HG02623 (cell line): ENCODE data around the gene PTPRA.

Experiments used
- ATAC-seq: cut with Tn5 transposase; IDR thresholded peaks from one replicate; pipeline ENCODE4 v1.9.1; 2021; ENCODE audit warnings: moderate library complexity; ENCODE audit not compliant: unreplicated experiment

PTPRA gene

DNA sequence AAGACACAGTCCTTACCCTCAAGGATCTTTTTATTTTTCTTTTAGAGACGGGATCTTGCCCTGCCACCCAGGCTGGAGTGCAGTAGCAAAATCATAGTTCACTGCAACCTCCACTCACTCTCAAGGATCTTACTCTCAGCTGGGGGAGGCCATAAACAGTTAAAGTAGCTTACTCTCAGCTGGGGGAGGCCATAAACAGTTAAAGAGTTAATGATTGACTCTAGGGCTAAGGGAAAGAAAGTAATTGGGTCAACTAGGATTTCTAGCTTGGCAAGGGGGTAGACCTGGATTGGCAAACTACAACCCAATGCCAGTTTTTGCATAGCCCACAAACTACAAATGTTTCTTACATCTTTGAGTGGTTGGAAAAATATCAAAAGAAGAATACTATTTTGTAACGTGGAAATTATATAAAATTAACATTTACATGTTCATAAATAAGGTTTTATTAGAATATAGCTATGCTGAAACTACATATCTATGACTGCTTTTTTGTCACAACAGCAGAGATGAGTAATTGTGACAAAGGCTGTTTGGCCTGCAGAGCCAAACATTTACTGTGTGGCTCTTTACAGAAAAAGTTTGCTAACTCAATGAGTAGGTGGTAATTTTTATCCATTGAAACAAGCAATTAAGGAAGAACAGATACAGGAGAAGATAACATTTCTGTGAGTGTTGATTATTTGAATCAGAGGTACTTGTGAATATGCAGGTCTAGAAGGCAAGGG, 46.4 kb downstream of the PTPRA start:
- no peak for ATAC-seq

DNA sequence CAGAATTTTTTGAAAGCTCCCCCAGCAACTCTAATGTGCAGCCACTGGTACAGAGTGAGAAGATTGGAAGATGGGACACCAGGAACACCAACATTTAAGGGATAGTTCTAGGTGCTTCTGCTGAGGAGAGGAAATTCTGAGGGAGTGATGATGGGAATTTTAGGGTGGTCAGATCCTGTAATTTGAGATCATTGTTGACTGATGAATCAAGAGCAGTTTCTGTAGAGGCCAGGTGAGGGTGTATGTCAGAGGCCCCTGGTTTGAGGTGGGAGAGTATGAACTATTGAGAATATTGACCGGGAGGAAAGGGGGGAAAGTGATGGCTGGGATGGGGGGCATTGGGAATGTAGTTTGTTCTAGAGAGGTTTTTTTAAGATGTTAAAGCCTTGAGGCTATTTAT, 47.2 kb downstream of the PTPRA start:
- no peak for ATAC-seq

DNA sequence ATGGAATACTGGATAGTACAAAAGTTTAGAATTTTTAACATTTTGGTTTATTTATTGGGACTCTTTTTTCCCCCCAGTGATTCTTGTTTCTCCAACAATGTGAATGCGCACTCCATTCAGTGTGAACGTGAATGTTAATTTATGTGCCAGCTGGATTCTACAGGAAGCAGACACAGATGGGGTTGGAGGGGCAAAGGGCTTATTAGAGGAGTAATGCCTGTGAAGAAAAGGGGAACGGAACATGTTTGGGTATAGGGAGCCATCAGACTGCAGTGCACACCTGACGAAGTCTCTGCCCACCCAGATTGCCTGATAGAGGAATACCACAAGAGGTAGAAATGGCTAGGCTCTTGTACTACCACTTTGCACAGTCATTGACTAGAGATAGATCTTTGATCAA, 48.2 kb downstream of the PTPRA start:
- ATAC-seq: no peak

DNA sequence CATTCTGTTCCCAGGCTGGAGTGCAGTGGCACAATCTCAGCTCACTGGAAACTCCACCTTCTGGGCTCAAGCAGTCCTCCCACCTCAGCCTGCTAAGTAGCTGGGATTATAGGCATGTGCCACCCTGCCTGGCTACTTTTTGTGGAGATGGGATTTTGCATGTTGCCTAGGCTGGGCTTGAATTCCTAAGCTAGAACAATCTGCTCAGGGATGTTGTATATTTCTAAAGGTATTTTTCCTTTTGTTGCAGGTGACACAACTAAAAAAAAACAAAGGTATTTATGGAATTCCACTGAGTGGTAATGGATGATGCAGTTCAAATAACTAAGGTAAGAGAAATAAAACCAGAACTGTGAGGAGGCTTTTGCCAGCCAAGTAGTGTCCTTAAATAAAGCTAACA, 49.7 kb downstream of the PTPRA start:
- no peak for ATAC-seq

DNA sequence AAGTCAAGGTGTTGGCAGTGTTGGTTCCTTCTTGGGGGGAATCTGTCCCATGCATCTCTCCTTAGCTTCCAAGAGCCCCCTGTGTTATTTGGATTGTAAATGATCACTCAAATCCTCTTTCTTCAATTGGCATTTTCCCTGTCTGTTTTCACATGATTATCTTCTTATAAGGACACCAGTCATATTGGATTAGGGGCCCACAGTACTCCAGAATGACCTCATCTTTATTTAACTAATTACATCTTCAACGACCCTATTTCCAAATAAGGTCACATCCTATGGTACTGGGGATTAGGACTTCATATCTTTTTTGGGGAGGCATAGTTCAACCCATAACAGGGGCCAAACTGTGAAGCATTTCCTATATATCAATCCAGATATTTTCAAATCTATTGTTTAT, 57.3 kb downstream of the PTPRA start:
- ATAC-seq: no peak

DNA sequence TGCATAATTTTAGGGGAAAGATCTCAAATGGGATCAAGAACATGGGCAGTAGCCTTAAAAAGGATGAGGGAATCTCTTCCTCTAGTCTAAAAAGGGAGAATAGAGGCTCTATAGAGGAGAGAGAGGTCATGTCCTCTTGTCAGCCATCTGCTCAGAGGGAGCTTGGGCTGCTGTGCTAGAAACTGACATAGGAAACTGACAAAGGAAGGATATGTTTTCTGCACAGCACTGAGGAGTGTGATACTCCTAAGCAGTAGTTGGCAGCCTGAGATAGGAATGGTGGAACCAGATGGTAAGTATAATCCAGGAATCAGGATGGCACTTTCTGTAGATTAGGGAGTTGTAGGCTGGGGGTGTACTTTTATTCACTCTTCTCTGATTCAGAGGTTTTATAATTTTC, 59.2 kb downstream of the PTPRA start:
- ATAC-seq: no peak

DNA sequence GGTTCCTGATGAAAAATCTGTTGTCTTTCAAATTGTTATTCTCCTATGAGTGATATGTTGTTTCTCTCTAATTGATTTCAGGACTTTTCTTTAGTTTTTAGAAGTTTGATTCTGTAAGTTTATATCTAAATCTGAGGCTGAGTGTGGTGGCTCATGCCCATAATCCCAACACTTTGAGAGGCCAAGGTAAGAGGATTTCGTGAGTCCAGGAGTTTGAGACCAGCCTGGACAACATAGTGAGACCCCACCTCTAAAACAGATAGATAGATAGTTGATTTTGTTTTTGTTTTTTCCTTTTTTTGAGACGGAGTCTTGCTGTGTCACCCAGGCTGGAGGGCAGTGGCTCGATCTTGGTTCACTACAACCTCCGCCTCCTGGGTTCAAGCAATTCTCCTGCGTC, 64.6 kb downstream of the PTPRA start:
- ATAC-seq: no peak

DNA sequence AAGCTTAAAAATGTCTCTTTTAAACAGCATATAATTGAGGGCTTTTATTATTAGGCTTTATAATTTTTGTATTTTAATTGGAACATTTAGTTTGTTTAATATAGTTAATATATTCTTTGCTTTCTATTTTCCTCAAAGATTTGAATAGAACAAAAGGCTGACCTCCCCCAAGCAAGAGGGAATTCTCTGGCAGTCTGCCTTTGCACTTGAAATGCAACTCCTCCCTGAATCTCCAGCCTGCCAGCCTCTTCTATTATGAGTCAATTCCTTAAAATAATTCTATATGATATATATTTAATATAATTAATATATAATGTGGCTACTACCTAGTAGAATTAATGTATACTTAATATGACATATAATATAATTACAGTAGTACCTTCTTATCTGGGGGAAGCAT, 69.2 kb downstream of the PTPRA start:
- no peak for ATAC-seq

DNA sequence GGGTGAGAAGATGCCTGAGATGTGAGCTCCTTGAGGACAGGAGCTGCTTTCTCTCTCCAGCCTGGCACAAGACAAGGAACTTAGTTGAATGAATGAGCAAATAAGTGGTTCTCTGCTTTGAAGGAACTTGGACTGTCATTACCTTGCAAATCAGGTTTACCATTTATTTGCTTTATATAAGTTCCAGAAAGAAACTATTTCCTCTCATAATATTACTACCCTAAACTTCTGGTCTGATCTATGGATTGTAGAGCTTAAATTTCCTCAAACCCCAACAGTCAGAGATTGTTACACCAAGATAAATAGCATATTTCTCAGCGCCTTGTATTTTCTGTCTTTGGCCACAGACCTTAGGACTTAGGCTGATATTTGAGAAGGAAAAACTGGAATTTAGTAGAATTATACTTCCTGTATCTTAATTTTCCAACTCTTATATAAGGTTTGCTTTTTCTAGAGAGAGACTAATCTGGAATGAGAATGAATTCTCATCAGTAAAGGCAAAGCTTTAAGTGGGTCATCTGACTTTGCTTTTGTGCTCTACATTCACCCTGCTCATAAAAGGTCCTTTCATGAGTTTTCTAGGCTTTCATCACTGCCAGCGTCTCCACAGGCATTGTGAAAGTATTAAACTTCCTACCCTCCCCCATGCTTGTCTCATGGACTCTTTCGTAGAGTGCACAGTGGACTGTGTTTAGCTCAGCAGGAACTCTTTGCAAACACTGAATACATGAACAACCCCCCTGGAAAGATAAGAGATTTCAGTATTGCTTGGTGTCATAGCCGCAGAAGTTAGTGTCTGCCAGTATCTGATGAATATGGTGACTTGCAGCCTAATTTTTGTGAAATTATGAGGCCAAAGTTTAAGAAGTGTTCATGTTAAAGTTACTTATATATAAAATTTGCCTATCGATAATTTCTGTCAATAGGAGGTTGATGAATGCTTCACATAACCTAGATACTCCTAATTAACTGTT, 74.0 kb downstream of the PTPRA start:
- ATAC-seq: no peak

DNA sequence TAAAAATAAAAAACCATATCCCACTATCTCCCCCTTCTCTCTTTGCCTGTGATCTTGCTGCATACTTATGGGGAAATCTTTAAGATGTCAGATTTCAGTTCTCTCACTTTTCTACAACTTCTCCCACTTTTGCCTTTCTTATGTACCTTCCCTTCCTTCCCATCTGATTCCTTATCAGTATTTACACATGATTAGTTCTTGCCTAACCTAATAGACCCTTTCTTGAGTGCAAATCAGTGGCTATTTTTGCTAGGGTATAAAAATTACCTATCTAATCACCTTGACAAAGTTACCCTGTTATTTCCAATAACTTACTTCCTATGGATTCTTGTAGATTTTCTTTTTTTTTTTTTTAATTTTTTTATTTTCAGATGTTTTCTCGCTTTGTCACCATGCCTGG, 75.7 kb downstream of the PTPRA start:
- no peak for ATAC-seq

DNA sequence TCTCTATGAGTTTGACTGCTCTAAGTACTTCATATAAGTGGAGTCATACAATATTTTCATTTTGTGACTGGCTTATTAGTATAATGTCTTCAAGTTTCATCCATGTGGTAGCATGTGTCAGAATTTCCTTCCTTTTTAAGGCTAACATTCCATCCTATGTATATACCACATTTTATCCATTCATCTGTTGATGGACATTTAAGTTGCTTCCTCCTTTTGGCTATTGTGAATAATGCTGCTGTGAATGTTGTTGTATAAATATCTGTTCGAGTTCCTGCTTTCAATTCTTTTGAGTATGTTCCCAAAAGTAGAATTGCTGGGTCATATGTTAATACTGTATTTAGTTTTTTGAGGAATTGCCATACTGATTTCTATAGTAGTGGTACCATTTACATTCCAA, 79.5 kb downstream of the PTPRA start:
- ATAC-seq: no peak

DNA sequence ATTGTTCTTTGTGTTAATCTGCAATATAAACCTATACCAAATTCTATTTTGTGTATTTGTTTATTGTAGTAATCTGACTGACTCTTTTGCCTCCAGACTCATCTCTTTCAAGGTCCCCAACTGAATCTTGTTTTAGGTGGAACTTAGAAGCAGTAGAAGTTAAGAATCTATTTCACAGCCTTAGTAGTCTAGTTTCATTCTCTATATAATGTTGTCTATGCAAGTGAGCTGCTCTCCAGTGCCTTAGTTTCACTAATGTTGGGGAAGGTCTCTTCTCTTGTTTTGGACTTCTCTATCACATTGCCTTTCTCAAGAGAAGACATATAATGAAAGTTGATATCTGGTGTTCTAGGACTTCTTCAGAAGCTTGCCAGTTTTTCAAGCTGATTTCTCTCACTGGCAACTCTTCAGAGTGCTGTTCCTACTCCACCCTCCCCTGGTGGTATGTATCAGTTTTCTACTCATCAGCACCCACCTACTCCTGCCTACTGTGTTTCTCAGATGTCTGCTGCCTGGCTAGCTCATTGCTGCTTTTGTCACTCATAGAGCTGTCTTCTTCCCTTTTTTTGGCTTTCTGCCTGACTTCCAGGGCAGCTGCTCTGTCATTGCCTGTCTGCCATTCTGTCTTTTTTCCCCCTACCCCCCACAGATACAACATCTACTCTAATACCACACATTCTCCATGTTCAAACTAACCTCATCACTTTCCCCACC, 82.1 kb downstream of the PTPRA start:
- ATAC-seq: no peak

DNA sequence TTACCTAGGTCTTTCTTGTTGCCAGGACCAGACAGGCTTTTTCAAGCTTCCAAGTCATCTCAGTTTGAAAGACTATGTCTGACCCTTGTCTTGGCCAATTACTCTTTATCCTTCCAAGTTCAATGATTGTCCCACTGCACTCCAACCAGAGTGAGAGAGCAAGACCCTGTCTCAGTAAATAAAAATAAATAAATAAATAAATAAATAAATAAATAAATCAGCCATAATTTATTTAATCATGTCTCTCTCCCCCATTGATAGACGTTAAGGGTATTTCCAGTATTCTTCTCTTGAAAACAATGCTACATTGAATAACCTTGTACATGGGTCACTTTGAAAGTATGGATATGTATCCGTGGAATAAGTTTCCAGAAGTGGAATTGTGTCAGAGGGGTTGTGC, 83.2 kb downstream of the PTPRA start:
- ATAC-seq: no peak

DNA sequence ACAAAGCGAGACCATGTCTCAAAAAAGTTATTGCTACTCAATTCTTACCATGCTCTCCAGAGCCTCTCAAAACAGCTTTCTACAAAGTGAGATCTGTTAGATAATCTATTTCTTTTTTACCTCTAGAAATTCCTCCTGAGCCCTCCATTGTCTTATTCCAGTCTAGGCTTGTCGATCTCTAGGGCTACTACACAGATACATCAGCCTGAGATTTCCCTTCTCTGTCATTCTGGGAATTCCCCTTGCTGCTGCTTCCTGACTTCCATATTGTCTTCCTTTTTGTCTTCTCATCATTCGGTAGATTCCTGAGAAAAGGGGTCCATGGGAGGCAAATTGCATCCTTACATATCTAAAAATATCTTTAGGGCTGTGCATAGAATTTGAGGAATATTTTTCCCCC, 94.6 kb downstream of the PTPRA start:
- ATAC-seq: no peak

DNA sequence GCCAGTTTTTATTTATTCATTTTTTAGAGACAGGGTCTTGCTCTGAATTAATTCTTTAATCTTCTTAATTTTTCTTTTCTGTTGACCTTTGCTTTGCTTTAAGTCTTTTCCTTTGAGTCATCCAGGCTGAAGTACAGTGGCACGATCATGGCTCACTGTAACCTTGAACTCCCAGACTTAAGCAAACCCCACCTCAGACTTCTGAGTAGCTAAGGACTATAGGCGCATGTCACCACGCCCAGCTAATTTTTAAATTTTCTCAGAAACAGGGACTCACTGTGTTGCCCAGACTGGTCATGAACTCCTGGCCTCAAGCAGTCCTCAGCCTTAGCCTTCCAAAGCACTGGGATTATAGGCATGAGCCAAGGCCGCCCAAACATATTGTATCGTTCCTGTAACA, 98.8 kb downstream of the PTPRA start:
- ATAC-seq: no peak

DNA sequence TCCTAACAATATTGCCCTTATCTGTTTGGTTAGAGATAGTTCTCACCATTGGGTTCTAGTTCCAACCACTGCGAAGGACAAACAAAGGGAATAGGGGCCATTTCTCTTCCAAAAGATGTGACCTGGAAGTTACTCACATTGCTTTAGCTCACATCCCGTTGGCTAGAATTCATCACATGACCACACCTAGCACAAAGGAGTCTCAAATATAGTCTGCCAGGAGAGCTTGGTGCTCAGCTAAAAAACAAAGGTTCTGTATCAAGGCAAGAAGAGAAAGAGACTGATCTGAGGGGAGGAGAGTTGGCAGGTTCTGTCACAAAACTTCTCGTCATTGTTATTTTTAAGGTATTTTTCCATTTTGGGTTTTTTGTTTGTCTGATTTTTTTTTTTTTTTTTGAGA, 100.3 kb downstream of the PTPRA start:
- ATAC-seq: no peak

DNA sequence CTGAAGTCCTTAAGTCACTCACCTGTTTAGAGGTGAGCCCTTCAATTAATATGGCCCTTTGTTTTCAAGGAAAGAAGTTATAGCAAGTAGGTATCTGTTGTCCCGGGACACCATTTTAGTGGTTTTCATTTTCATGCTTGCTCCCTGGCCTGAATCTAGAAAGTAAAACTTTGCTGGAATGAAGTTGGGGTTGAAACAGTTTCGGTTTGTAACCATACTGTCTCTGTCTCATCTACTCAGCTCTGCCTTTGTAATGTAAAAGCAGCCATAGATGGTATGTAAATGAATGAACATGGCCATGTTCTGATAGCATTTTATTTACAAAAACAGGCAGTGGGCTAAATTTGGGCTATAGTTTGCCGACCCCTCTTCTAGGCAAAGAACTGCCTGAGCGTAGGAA, 105.2 kb downstream of the PTPRA start:
- no peak for ATAC-seq

DNA sequence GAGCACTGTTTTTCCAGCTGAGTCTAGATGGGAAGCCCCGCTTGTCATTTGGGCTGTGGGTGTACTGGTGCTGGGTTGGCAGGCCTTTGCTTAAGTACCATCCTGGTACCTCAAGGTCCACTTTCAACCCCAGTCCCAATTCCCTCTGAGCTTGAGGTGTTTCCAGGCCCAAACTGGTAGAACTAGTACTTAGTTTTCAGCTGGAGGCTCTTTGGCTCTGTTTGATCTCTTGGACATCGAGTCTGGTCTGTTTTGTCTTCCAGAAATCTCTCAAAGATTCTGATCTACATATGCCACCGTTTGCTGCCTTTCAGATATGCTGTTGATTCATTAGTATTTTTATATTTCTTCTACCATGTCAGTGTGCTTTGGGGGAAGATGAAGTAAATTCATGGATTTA, 108.4 kb downstream of the PTPRA start:
- no peak for ATAC-seq

DNA sequence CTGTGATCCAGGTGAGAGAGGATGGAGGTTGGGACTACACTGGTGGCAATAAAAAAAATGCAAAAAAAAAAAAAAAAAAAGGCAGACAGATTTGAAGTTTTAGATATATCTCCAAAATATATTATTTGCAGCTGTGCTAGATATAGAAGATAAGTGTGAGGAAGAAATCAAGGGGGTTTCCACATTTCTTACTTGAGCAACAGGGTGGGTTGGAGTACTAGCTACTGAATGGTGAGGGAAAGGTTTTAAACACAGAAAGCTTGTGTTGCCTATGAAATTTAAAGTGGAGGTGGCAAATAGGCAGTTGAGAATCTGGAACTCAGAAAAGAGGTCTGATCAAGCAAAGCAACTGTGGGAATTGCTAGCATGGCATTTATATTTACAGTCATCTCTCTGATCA, 110.2 kb downstream of the PTPRA start:
- ATAC-seq: no peak

DNA sequence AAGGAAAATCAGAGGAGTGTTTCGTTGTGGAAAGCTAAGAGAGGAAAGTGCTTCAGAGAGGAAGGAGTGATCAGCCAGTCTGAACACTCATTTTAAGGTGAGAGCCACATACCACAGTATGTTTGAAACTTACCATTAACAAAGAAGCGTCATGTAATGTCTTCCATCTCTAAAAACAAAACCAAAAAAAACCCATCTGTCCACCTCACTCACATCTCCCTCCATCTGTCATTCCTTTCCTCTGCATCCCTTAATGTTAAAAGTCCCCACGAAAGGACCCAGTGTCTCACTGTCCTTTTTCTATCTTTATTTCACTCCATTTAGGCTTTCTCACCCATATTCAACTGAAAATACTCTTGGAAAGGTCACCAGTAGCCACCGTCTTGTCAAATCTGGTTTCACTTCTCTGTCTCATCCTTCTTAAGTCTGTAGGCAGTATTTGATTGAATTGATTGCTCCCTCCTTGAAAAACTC, 110.8 kb downstream of the PTPRA start:
- ATAC-seq: no peak

DNA sequence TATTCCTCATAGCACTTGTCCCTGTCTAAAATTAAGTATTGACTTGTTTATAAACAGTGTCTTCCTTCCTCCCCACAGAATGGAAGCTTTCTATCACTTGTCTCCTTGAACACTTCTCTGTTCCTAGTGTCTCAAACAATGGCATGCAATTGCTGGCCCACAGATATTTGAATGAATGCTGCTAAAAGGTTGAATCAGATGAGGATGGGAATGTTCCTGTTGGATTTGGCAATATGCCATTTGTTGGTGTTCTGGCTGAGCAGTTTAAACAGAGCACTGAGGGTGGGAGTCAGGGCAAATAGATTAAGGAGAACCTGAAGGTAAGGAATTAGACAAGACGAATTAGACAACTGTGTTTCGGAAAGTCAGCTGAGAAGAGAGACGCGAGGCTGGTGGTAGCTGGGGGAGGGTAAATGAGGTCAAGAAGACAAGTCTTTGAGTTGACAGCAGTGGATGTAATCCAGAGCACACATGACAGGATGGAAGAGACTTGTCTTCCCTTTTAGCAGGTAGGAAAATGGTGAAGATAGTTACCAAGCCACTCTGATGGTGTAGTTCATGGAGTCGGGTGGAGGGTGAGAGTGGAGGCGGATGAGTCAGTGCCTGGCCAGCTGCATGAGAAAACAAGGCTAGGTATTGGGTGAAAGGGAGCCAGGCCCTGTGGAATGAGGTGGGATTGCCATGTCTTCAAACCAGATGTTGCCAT, 111.8 kb downstream of the PTPRA start:
- no peak for ATAC-seq
